ENCODE results near the gene ABL1. TPM values are rescaled to one million over a fixed set of nuclear protein-coding genes. Genes with fewer than 3 reads are reported as not detected.

ABL1 gene
- total RNA-seq, 3 donors from 2014 or later, result 37.1 to 38.8 (median 38.2) TPM

DNA sequence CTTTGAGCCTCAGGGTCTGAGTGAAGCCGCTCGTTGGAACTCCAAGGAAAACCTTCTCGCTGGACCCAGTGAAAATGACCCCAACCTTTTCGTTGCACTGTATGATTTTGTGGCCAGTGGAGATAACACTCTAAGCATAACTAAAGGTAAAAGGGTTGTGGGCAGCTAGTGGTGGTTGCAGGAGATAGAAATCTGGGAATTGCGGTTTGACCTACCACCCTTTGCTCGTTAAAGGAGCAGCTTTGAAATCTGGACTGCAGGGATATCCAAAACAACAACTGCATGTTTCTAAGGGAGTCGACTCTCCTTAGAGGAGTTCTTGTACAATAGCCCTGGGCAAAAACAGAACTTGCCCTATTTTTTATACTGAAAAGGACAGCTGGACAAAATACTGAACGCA lies 19.0 kb downstream of the ABL1 start:
- H3K4me1 Mint-ChIP-seq (ENCODE audit: low read depth), result no peaks in the 10 kb centered on the region
- H3K9me3 Mint-ChIP-seq, result no peaks in the 10 kb centered on the region
- H3K27me3 Mint-ChIP-seq (ENCODE audit: low read depth), result no peaks in the 10 kb centered on the region
- no peak overlapping the region for H3K4me3 Mint-ChIP-seq
- ATAC-seq (no peak), DNase-seq (no peak)
- peaks cover 6% of the 10 kb centered on the region for H3K36me3 Mint-ChIP-seq (ENCODE audit: insufficient read depth)

DNA sequence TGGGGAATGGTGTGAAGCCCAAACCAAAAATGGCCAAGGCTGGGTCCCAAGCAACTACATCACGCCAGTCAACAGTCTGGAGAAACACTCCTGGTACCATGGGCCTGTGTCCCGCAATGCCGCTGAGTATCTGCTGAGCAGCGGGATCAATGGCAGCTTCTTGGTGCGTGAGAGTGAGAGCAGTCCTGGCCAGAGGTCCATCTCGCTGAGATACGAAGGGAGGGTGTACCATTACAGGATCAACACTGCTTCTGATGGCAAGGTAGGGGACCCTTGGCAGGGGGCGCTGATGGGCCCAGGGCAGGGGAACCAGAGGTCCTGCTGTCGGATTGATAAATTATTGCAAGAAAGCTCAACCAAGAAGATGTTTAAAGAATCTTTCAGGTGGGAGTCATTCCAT lies 19.8 kb downstream of the ABL1 start:
- Mint-ChIP-seq H3K27me3 (ENCODE audit: low read depth) (no peaks in the 10 kb centered on the region), H3K4me3 (no peak overlapping the region), H3K36me3 (ENCODE audit: insufficient read depth) (peaks cover 6% of the 10 kb centered on the region), H3K9me3 (no peaks in the 10 kb centered on the region), H3K4me1 (ENCODE audit: low read depth) (no peaks in the 10 kb centered on the region)
- no peak for DNase-seq
- no peak for ATAC-seq

DNA sequence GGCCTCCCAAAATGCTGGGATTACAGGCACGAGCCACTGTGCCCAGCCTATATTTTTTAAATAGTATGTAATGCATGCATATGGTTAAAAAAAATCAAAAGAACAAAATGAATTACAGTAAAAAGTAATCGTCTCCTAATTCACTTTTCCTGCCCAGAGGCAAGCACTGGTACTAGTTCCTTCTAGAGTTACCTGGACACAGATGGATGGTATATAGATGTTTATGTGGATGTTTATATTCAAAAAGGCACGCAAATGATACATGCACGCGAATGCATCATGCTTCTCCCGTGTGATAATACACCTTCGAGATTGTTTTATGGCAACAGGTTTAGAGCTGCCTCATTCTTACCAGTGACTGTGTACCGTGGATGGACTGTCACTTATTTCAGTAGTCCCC lies 21.4 kb downstream of the ABL1 start:
- Mint-ChIP-seq H3K9me3 (no peaks in the 10 kb centered on the region), H3K4me1 (ENCODE audit: low read depth) (no peaks in the 10 kb centered on the region), H3K4me3 (no peak overlapping the region), H3K27me3 (ENCODE audit: low read depth) (no peaks in the 10 kb centered on the region), H3K36me3 (ENCODE audit: insufficient read depth) (peaks cover 6% of the 10 kb centered on the region)
- DNase-seq, result no peak
- no peak for ATAC-seq

DNA sequence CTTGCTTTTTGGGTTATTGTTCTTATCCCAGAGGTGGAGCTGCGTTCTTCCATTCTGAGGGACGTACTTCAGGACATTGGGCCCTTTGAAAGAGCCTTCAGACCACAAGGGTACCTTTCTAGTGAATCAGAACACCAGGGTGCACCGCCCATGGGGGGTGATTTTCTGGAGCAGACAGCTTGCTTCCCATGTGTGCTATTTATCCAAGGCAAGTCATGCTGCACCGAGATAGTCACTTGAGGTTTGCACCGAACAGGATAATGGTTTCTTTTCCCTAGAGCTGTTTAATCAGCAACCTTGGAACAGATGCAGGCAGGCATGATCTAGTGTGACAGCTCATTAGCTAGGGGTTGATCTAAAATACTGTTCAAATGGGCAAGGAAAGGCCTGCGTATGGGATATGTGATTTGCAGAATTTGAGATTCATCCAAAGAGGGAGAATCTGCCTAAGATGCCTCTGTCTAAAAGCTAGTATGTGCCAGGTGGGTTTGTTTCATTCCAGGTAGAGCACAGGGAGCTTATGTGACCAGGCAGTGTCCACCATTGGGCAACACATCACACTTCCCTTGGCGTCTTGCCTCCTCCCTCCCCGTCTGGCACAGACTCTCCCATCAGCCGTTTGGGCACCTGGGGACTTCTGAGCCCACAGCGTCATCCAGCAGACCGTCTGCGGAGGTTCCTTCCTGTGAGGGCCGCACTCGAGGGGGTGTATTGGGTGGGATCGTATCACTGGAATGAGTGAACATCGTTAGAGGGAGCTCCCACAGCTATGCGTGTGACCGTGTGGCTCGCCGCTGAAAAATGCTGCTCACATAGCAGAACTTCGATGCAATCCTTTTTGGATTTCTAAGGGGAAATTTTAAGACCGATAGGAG lies 23.0 kb downstream of the ABL1 start:
- no peak for ATAC-seq
- Mint-ChIP-seq H3K9me3 (no peaks in the 10 kb centered on the region), H3K36me3 (ENCODE audit: insufficient read depth) (peaks cover 10% of the 10 kb centered on the region), H3K4me3 (no peak overlapping the region), H3K4me1 (ENCODE audit: low read depth) (no peaks in the 10 kb centered on the region), H3K27me3 (ENCODE audit: low read depth) (no peaks in the 10 kb centered on the region)
- DNase-seq, result no peak

DNA sequence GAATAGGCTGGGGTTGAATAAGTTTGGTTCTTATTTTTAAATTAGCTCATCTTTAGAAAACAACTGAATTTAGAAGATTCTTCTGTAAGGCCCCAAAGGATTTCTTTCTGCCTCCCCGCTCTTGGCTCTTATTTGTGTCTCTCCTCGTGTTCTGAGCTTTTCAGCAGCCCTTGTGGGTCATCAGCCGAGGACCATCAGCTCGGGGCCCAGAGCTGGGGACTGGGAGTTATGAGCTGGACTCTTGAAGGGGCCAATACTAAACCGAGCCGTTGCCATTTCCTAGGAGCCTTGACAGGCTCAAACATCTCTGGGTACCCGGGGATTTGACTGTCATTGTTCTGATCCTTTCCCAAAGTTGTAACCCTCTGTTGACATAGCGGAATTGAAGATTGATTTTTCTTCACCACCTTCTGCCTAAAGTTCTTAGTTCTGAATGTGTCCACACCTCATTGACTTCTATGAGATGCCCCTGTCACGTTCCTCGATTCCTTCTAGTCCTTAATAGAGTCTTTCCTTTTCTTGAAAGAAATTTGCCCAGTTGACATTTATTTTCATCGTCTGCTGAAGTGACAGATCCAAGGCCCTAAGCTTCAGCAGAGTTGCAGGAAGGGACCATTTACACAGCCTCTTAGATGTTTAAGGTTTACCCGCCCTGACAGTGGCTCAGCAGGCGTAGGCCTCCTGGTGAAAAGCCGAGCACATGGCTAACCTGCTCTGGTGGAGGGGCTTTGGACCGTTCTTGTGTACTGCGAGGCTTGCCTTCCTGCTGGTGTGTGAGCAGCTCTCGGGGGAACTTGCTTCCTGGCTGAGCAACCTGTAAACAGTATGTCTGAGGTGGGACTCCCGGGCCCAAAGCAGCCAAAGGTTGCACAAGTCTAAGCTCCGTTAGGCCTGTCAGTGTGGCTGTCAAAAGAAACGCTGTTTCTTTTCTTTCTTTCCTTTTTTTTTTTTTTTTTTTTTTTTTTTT lies 24.0 kb downstream of the ABL1 start:
- Mint-ChIP-seq H3K27me3 (ENCODE audit: low read depth) (no peaks in the 10 kb centered on the region), H3K36me3 (ENCODE audit: insufficient read depth) (peaks cover 10% of the 10 kb centered on the region), H3K4me1 (ENCODE audit: low read depth) (no peaks in the 10 kb centered on the region), H3K4me3 (no peak overlapping the region), H3K9me3 (no peaks in the 10 kb centered on the region)
- ATAC-seq (no peak), DNase-seq (no peak)

DNA sequence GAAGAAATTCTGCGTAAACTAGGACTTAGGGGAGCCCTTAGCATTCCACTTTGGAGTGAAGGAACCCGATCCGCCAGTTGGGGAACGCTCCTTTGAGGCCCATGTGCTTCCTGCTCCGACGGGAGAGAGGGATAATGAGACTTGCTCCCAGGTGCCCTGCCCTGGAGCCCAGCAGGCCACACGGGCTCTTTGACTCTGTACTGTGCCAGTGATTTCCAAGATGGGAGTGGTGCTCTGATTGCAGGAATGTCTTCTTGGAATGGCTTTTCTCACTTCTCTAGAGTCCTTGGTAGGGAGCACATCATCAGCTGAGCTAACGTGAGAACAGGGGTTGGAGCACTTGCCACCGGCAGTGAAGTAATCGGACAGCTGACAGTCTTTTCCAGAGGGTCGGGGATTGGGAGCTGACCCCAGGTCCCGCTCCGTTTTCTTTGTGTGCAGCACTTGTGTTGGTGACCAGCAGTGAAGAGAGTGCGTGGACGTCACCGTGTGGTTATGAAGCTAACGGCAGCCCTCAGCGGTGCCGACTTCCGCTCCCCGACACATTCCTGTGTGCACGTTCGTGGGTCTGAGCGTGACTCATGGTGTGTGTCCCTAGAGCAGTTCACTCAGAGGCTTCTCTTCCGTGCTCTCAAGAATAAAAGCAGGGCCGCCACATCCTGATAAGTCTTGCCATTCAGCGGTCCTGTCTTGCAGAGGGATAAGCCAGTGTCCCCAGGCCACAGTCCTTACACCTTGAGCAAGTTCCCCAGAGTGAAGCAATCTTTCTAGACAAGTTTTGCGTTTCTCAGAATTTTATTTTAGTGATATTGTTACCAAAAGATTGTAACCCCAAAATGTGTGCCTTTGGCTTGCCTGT lies 25.6 kb downstream of the ABL1 start:
- no peak for ATAC-seq

DNA sequence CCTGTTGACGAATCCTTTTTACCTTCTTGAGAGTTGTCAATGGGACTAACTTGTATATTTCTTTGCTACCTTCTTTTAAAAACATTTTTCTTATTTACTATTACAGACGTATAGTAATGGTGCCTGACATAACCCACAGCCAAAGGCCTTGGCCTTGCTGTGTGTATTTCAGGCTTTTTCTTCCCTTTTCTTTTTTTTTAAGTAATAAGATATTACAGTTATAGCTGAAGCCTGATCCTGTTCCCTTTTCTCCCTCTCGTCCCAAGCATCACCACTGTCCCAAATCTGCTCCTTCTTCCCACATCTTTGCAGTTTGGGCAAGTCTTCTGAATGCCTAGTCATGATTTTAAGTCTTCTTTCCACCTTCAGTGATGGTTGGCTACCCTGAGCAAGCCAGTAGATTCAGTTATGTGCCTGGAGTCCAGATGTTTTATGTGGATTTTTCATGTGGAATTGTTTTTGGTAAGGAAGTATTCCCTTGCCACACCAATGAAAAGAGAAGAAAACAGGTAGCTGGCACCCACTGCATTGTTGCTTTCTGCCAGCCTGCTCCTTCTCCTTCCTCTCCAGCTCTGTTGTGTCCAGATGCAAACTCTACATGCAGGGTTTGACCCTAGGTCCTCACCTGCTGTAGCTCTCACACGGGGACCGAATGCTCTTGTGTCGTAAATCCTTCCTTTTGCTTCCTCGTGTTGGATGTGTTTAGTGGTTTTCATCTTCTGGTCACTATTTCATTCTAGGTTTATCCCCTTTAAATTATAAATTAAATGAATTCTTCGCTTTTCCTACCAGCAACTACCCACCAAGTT lies 26.5 kb downstream of the ABL1 start:
- H3K9me3 Mint-ChIP-seq, result no peaks in the 10 kb centered on the region
- no peak overlapping the region for H3K4me3 Mint-ChIP-seq
- peaks cover 10% of the 10 kb centered on the region for H3K36me3 Mint-ChIP-seq (ENCODE audit: insufficient read depth)
- ATAC-seq (no peak), DNase-seq (no peak)
- no peaks in the 10 kb centered on the region for H3K27me3 Mint-ChIP-seq (ENCODE audit: low read depth)
- peaks cover 2% of the 10 kb centered on the region for H3K4me1 Mint-ChIP-seq (ENCODE audit: low read depth)

More for the DNA sequence above, 25.6 kb downstream of the ABL1 start:
- no peaks in the 10 kb centered on the region for H3K9me3 Mint-ChIP-seq
- H3K4me1 Mint-ChIP-seq (ENCODE audit: low read depth), result no peaks in the 10 kb centered on the region
- no peak overlapping the region for H3K4me3 Mint-ChIP-seq
- DNase-seq, result no peak
- peaks cover 10% of the 10 kb centered on the region for H3K36me3 Mint-ChIP-seq (ENCODE audit: insufficient read depth)
- H3K27me3 Mint-ChIP-seq (ENCODE audit: low read depth), result no peaks in the 10 kb centered on the region

DNA sequence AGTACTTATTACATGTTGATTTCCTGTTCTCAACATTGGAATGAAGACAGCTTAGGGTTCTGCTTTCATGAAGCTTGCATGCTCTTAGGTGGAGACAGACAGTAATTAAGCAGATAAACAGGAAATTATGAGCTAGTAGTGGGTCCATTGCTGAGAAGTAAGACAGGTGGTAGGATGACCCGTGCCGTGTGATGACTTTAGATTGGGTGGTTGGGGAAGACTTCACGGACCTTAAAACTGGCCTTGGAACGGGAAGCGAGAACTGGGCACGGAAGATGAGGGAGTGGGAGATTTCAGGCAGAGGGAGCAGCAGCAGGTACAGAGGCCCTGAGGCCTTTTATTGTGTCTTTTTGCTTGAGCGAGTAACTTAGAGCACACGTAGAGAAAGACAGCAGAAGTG lies 27.2 kb downstream of the ABL1 start:
- no peaks in the 10 kb centered on the region for H3K27me3 Mint-ChIP-seq (ENCODE audit: low read depth)
- no peaks in the 10 kb centered on the region for H3K9me3 Mint-ChIP-seq

DNA sequence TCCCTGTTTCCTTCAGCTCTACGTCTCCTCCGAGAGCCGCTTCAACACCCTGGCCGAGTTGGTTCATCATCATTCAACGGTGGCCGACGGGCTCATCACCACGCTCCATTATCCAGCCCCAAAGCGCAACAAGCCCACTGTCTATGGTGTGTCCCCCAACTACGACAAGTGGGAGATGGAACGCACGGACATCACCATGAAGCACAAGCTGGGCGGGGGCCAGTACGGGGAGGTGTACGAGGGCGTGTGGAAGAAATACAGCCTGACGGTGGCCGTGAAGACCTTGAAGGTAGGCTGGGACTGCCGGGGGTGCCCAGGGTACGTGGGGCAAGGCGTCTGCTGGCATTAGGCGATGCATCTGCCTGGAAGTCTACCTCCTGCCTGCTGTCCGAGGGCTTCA lies 27.7 kb downstream of the ABL1 start:
- H3K36me3 Mint-ChIP-seq (ENCODE audit: insufficient read depth), result peaks cover 4% of the 10 kb centered on the region
- H3K27me3 Mint-ChIP-seq (ENCODE audit: low read depth), result no peaks in the 10 kb centered on the region
- no peak for ATAC-seq
- no peaks in the 10 kb centered on the region for H3K9me3 Mint-ChIP-seq
- no peak overlapping the region for H3K4me3 Mint-ChIP-seq
- no peak for DNase-seq
- H3K4me1 Mint-ChIP-seq (ENCODE audit: low read depth), result peaks cover 2% of the 10 kb centered on the region

More for the DNA sequence above, 27.2 kb downstream of the ABL1 start:
- DNase-seq (no peak), ATAC-seq (no peak)
- Mint-ChIP-seq H3K4me3 (no peak overlapping the region), H3K36me3 (ENCODE audit: insufficient read depth) (peaks cover 9% of the 10 kb centered on the region), H3K4me1 (ENCODE audit: low read depth) (peaks cover 2% of the 10 kb centered on the region)

DNA sequence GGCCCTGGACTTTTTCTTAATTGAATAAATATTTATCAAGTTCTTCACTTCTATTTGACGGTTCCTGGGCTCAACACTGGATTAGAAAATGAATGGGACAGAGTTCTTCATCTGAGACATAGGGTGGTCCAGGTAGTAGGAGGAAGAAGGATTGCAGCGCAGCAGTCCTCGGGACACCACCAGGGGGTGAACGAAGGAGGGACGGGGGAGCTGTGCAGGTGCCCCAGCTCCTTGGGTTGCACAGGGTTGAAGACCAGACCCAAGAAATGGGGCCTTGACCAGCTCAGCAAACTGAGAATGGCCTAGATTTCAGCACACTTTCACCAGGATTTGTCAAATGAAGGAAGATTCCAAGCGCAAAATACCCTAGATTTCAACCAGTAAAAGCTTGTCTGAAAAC lies 29.5 kb downstream of the ABL1 start:
- DNase-seq, result no peak
- ATAC-seq, result no peak
- Mint-ChIP-seq H3K4me3 (no peak overlapping the region), H3K9me3 (no peaks in the 10 kb centered on the region), H3K27me3 (ENCODE audit: low read depth) (no peaks in the 10 kb centered on the region), H3K36me3 (ENCODE audit: insufficient read depth) (peaks cover 4% of the 10 kb centered on the region), H3K4me1 (ENCODE audit: low read depth) (peaks cover 2% of the 10 kb centered on the region)

DNA sequence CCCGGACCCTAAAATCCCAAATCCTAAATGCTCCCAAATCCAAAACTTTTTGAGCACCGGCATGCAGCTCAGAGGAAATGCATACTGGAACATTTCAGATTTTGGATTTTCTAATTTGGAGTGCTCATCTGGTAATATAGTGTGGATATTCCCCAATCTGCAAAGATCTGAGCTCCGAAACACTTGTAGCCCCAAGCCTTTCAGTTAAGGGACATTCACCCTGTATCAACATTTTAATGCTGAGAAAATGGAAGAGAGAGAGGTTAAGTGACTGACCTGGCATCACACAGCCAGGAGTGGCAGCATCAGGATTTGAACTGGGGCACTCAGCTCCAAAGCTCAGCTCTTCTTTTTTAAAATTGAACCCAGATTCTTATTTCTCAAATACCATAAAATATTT lies 30.9 kb downstream of the ABL1 start:
- H3K36me3 Mint-ChIP-seq (ENCODE audit: insufficient read depth), result peaks cover 4% of the 10 kb centered on the region
- no peaks in the 10 kb centered on the region for H3K9me3 Mint-ChIP-seq
- H3K4me3 Mint-ChIP-seq, result no peak overlapping the region
- H3K27me3 Mint-ChIP-seq (ENCODE audit: low read depth), result no peaks in the 10 kb centered on the region
- DNase-seq (no peak), ATAC-seq (no peak)
- H3K4me1 Mint-ChIP-seq (ENCODE audit: low read depth), result peaks cover 2% of the 10 kb centered on the region

DNA sequence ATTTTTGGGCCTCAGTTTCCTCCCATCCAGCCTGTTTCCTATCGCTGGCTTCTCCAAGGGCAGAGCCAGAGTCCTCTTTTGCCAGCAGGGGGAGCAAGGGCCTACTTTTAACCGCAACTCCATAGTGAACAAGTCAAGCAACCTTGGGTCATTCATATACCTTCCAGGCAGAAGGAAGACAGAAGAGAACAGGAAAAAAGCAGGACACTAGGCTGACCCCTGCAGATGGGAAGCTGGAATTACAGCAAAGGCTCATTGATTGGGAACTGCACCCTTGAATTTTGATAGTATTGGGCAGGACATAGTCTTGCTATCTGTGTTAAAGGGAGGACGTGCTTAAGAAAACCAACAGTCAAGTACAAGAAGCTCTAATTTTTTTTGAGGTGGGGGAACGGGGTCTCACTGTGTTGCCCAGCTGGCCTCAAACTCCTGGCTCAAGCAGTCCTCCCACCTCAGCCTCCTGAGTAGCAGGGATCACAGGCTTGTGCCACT lies 31.5 kb downstream of the ABL1 start:
- Mint-ChIP-seq H3K4me1 (ENCODE audit: low read depth) (peaks cover 2% of the 10 kb centered on the region), H3K4me3 (no peak overlapping the region), H3K9me3 (no peaks in the 10 kb centered on the region), H3K27me3 (ENCODE audit: low read depth) (no peaks in the 10 kb centered on the region), H3K36me3 (ENCODE audit: insufficient read depth) (peaks cover 6% of the 10 kb centered on the region)
- peak; percentile 37 for DNase-seq
- peak; percentile 66 to 73 for ATAC-seq

DNA sequence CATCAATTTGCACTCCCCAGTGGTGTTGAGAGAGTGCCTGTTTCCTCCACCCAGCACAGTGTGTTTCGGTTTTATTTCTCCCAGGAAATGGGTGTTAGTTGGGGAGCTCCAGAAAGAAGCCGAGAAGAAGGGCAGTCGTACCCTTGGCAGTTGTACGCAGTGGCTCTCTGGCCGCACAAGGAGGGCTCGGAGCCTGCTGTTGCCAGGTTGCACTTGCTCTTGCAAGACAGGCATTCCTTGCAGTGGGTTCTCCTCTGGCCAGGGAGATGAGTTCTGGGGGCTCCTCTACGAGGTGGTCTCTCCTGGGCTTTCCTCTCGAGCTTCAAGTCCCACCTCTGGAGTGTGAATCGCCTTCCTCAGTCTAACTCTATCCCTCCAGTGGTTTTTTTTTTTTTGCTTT lies 32.5 kb downstream of the ABL1 start:
- no peak for ATAC-seq
- Mint-ChIP-seq H3K9me3 (no peaks in the 10 kb centered on the region), H3K4me1 (ENCODE audit: low read depth) (peaks cover 2% of the 10 kb centered on the region), H3K4me3 (no peak overlapping the region), H3K27me3 (ENCODE audit: low read depth) (no peaks in the 10 kb centered on the region), H3K36me3 (ENCODE audit: insufficient read depth) (peaks cover 12% of the 10 kb centered on the region)
- DNase-seq, result no peak

All from activated T-cell treated with anti-CD3 and anti-CD28 coated beads, Interleukin-2, amount 50 U/mL, for 4 hours (primary cell).